Measurements from ENCODE around the gene PACS1.

GRCh38 chr11:66112041-66112491 lies 42.0 kb downstream of the PACS1 start:
- TF ChIP-seq POLR2A (IDR thresholded peaks at IDR 0.05) = no peak
- no peak for TF ChIP-seq CTCF (IDR thresholded peaks at IDR 0.05)

All from breast epithelium (tissue), 3 donors.